ENCODE results near the gene PDYN.
"Not testable (repeated sequence)": the region's sequence is repeated elsewhere in the genome, so short reads cannot be mapped to it uniquely, and the experiment has no call there.

The PDYN gene

DNA sequence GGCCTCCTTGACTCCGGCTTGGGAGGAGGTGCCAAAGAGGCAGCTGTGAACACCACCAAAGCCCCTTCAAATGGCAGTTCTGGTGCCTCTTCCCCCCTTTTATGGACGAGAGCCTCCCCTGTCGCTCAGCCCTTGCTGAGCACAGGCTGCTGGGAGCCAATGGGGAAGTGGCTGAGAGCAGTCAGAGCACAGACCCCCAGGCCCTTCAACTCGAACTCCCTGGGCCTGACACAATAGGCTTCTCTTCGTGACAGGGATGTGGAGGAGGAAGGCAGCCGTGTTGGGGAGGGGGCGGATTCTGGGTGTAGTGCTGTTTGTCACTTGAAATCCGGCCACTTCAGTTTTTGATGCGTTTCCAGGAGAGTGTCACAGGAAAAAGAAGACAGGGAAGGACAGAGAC is at the start of gene PDYN:
TSS of gene PDYN (minus strand) at position 73 of the 400 bp plus-strand sequence. CDS start 10,974 bp downstream, outside the sequence.
- intact Hi-C loops (cut with DNase I): no loop called here
- DNase-seq: peak in 6 of 42 donors; percentile 8 to 43 (median 20)

DNA sequence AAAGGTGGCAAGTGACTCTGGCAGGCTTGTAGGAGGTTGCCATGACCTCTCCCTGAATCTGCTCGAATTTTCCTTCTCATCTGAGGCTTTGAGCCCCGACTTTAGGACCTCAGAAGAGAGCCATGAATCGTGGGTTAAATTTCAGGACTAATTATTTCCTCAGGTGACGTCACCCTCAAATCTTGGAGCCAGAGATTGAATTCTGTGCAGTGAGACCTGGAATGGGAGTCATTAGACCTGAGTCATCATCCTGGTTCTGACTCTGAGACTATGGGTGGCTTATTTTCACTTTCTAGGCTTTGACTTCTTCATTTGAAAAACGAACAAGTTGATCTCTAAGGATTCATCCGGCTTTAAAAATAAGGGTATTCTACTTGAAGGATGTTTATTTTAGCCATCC is 48.5 kb upstream of the PDYN start:
- peak in 9 of 42 donors; percentile 6 to 57 (median 25) for DNase-seq
- intact Hi-C loops (cut with DNase I): no loop called here

DNA sequence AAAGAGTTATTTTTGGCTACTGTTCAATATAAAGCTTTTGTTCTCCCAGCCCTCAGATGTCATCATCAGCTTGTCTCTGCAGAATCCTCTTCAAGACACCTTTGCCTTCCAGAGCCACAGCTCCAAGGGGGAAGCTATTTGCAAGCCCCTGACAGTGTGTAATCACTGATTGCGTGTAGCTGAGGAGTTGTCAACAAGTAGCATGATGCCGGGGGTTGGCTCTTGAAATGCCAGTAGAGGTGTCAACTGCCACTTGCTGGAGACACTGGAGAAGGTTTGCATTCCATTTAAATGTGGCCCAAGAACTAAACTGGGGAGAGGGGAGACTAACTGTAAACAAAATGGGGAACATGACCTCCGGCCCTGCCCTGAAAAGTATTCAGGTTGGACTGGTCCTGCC is 44.3 kb upstream of the PDYN start:
- intact Hi-C loops (cut with DNase I): no loop called here
- no peak for DNase-seq

DNA sequence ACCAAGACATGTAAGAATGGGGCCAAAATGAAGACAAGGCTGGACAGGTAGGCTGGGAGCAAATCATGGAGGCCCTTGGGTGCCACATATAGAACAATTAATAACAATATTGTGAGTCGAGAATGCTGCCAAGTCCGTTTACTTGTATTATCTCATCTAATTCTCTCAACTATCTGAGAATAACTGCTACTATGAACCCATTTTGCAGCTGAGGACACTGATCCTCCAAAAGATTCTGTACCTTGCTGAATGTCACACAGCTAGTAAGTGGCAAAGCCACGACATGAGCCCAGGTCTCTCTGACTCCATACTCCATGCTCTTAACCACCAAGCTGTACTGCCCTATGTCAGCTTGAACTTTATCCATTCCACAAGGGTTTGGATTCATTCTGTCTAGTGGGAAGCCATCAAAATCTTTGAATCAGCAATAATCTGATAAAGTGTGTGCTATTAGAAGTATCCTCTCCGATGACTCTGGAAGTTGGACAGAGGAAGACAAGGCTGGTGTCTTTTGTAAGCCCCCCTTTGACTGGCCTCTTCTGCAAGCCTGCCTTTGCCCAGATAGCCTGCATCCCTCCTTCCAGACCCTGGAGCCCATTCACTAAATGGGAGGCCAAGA is 43.5 kb upstream of the PDYN start:
- DNase-seq: no peak
- intact Hi-C loops (cut with DNase I): no loop called here

DNA sequence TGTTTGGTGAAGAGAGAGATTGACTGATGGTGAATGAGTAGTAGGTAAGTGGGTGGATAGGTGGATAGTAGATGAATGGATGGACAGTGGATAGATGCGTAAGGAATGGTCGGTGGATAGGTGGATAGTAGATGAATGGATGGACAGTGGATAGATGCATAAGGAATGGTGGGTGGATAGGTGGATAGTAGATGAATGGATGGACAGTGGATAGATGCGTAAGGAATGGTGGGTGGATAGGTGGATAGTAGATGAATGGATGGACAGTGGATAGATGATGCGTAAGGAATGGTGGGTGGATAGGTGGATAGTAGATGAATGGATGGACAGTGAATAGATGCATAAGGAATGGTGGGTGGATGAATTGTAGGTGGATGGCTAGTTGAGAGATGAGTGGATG is 42.5 kb upstream of the PDYN start:
- DNase-seq; intact Hi-C loops (cut with DNase I): not testable (repeated sequence)

DNA sequence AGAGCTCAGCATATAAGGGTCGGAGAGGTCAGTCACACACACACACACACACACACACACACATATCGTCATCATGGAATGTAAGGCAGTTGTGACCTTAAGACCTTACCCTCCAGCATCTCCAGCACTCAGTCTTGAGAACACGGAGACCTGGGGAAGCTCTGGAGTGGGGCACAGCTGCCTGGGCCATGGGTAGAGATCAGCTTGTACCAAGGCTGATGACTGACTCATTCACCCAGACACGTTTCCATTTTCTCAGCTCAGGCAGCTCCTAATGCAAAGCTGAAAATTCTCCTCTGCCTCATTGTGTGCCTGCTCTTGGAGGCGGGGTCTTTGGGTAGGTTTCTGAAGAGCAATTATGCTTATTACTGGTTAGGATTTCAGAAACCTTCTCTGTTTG is 38.3 kb upstream of the PDYN start:
- peak; percentile 12 to 88 (median 52) for DNase-seq
- intact Hi-C loops (cut with DNase I): no loop called here

DNA sequence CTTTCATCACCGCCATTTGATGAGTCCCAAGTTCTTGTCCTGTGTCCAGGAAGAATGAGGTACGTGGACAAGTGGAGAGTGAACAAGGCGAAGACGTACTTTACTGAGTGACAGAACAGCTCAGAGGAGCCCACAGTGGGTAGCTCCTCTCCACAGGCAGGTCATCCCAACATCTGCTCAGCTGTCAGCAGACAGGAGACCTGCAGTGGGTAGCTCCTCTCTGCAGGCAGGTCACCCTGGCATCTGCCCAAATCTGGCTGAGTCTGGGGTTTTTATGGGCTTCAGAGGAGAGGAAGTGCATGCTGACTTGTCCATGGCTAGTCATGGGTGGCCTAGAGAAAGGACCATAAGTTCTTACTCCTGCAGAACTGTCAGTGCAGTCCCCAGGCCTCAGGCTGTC is 32.7 kb upstream of the PDYN start:
- DNase-seq: no peak
- intact Hi-C loops (cut with DNase I): no loop called here

DNA sequence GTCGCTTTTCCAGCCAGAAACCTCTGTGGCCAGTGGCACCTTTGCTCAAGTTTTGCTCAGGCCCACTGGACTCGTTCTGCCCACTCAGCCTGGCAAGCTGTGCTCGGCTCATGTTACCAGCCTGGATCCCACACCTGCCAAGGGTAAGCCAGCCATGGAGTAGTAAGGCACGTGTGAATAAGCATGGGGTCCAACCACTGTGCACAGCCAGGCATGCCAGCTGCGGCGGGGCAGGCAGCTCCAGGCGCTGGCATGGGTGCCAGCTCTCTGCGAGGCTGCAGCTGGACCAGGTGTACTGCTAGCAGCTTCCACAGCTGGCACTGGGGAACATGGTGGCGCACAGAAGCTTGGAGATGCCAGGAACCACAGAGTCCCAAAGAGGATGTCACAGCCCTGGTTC is 32.1 kb upstream of the PDYN start:
- intact Hi-C loops (cut with DNase I): no loop called here
- DNase-seq: no peak

DNA sequence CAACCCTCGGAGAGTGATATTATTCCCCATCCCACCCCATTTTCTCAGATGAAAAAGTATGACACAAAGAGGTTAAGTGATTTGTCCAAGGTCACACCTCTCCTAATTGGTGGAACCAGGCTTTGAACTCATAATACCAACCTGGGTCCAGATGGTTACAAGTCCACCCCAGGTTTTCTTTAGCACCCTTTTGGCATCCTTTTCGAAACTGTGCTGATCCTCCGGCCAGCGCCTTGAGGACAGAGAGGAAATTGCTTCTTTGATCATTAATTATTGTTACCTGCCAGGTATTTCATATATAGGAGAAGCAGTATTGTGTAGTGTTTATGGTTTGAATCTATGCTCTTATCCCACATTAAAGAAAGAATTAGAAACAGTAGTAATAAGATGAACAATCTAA is 29.3 kb upstream of the PDYN start:
- DNase-seq: no peak

DNA sequence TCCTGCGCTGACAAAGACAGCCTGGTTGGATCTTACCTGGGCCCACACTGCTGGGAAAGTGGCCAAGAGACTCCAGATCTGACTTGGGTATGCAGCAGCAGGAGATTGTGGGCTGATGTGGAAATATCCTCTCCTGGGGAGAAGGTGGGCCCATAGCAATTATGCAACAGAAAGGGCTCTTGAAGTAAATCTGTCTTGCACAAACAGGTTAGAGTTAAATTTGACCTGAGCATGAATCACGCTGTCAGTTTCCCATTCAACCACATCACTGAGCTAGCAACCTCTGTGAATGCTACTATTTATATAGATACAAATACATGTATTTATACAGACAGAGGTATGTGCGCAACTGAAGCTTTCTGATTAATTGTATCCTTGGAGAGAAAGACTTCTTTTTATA is 28.3 kb upstream of the PDYN start:
- intact Hi-C loops (cut with DNase I): no loop called here
- peak in 10 of 42 donors; percentile 5 to 50 (median 16) for DNase-seq

More for the DNA sequence above, 29.3 kb upstream of the PDYN start:
- intact Hi-C loops (cut with DNase I): no loop called here

DNA sequence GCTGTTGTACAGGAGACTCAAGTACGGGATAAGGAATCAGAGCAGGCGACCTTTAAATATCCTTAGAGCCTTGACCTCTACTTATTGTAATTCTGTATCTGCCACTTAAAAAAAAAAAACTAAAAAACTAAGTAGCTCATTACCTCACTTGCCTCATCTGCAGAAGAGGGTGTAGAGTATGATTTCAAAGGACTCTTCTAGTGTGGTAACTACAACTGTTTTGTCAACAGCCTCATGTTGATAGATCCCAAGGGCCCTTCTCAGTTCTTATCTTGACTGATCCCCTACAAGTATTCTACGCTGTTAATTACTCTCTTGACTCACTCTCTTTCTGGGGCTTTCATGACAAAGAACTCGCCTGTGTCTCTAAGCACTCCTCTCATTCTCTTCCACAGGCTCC is 16.7 kb upstream of the PDYN start:
- DNase-seq: no peak
- intact Hi-C loops (cut with DNase I): no loop called here

DNA sequence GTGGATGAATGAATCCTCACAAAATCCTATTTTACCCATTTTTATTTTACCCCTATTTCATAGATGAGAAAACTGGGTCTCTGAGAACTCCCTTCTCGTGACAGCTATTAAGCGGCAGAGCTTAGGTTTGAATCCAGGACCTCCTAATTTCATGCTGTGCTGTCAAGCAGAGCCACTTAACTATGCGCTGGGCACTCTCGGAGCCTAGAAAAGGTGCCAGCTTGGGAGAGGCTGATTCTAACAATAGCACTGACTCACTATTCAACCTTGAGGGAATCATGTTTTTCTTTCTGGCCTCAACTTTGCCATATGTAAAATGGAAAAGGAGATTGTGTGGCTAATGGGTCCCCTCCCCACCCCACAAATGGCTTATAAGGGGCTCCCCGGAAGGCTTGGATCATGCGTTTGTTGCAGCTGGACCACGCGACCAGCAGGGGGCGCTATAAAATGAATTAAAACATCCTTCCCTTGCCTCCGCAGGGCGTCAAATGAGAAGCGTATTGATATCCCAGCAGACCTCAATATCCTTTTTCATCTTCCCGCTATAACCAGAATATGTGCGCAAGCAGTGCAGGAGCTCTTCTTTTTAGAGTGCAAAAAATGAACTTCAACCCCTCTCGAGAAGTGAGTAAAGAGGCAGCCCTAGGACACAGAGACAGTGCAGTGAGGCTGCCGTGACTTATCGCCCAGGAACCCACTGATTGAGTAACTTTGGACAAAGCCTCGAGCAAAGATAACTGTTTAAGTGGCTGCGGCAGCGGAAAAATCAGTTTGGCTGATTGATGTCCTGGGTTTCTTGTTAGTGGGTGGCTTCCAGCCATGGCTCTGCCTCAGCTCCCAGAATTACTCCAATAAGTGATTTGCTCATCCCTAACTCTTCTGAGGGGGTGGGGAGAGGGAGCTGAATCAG is 12.8 kb upstream of the PDYN start:
- intact Hi-C loops (cut with DNase I): no loop called here
- DNase-seq: peak in 26 of 42 donors; percentile 12 to 71 (median 37)

DNA sequence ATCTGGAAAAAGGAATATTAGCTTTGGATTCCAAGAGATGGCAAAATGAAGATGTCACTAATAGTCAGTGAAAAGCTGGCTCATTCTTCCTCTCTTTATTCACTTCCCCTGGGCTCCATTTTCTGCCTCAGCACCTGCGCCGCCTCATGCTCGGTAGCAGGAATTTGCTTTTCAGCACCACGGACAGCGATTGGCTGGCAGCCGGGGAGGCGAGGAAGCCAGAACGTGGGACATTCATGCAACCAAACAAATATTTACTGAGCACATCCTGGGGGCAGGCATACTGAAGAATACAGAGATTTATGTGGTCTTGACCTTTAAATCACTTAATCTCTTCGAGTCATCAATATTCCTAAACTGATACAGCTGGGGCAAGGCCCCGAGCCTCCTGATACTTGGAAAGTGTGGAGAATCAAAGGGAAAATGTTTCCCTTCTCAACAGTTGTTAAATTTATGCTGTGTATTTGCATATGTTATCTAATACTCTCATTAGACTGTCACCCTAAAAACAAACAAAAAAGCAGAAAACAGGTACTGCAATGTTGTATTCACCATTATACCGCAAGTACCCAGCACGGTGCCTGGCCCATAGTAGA is 12.1 kb upstream of the PDYN start:
- intact Hi-C loops (cut with DNase I): no loop called here
- DNase-seq: peak in 41 of 42 donors; percentile 29 to 87 (median 65)

DNA sequence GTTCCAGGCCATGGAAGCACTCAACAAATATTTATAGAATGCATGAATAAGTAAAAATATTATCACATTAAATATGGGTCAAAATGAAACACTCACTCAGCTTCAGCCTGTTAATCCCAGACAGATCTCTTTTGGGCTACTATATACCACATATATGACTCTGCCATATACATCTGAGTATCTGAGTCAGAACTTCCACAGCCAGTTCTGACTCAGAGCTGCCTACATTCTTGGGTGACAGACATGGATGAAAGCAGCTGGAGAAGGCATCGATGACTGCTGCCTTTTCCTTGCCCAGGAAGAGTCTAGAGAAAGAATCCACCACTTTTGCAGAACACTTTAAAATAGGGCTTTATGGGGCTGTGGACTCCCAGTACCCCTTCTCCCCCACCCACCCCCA is 11.5 kb upstream of the PDYN start:
- intact Hi-C loops (cut with DNase I): no loop called here
- peak in 15 of 42 donors; percentile 15 to 68 (median 36) for DNase-seq

DNA sequence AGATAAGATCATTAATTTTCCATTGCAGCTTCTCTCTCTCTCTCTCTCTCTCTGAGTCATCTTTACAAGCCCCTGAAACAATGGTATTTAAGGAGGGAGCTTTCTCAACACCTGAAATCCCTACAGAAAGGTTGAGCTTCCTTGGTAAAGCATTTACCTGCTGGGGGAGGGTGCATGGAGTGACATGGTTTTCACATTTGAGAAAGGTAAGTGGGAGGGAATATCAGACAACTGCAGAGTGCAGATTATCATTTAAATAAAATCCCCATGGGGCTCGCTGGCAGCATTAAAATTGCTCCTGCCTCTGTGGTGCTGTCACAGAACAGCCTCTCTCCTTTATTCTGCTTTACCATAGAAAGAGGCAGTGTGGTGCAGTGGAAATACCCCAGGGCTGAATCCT is 10.3 kb upstream of the PDYN start:
- peak in 25 of 42 donors; percentile 10 to 77 (median 43) for DNase-seq
- intact Hi-C loops (cut with DNase I): no loop called here

DNA sequence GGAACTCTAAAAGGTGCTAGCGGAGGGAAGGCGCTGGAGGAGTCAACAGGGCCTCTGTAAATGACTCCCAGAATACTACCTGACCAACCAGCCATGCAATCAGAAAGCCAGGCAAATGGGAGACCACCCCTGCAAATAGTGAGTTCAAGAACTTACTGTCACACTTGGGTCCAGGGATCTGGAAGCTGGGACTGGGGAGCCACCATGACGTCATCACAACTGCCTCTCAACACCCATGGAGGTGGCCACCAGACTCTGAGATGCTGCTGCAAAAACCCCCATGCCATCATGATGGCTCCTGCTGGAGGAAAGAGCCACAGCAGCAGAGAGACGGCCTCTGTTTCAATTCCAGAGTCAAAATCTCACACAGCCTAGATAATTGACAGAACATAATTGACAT is 8.5 kb upstream of the PDYN start:
- DNase-seq: no peak
- intact Hi-C loops (cut with DNase I): no loop called here

DNA sequence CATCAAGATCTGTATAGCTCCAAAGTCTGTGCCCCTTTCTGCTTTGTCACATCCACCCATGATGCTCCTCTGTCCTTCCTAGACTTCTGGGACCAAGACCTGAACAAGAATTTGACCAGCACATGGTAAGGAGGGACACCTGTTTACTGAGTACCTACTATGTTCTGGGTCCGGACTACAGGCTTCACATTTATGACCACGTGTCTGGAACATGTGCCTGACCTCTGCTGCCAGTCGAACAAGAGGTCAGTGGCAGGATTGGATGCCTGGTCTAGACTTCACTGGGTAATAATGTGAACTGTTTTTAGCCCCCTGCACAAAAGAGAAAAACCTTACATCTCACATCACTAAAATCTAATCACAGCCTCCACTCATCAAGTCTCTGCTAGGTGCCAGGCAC is 7.3 kb upstream of the PDYN start:
- no peak for DNase-seq
- intact Hi-C loops (cut with DNase I): no loop called here

DNA sequence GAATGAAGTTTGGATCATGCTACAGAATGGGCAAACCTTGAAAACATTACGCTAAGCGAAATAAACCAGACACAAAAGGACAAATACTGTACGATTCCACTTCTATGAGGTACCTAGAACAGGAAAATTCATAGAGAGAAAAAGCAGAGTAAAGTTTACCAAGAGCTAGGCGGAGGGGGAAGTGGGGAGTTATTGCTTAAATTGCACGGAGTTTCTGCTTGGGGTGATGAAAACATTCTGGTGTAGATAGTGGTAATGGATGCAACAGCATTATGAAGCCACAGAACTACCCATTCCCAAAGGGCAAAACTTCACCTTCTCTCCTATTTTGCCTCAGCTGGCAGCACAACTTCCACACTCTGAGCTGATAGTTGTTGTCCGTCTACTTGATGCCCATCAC is 6.4 kb upstream of the PDYN start:
- intact Hi-C loops (cut with DNase I): no loop called here
- no peak for DNase-seq

DNA sequence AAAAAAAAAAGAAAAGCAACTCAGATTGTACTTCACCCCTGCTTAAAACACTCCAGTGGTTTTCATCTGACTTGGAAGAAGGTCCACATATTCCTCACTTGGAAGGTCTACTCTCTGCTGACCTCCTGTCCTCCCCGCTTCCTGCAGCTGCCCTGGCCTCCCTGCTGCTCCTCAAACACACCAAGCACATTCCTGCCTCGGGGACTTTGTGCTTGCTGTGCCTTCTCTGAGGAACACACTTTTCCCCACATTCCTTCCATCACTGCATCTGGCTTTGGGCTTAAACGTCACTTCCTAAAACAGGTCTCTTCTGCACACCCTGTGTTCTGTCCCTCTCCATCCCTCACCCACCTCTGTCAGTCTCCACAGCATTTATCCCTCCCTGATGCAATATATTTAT is 4.9 kb upstream of the PDYN start:
- intact Hi-C loops (cut with DNase I): no loop called here
- DNase-seq: no peak

DNA sequence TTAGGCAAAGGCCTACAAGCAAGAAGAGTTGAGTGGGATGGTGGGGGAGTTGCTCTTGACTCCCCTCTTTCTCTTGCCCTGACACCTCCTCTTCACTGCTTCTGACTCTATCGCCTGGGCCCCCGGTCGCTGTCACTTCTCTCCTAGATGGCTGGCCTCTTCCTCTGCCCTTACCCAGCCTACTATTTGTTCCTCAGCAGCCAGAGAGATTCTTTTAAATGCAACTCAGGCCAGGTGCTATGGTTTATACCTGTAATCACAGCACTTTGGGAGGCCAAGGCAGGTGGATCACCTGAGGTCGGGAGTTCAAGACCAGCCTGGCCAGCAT is 4.3 kb upstream of the PDYN start:
- no peak for DNase-seq
- intact Hi-C loops (cut with DNase I): no loop called here

Measured in head of caudate nucleus (tissue), 42 donors.